Liver (tissue), 3 donors: ENCODE measurements around the gene ITPA.

Experiments used
- FOXA1 ChIP-seq: IDR thresholded peaks from 2 replicates; pipeline ENCODE4 v1.6.1; 2016; ENCODE audit warnings: antibody characterized with exemption
- GABPA ChIP-seq, 2 donors: IDR thresholded peaks in 1 of 2; conservative IDR thresholded peaks in 1 of 2; 2 replicates each; pipeline ENCODE4 v1.6.1; 2016; ENCODE audit warnings: antibody characterized with exemption in 2 of 2, mild to moderate bottlenecking in 1 of 2, moderate library complexity in 1 of 2
- JUND ChIP-seq, 2 donors: IDR thresholded peaks; 2 replicates each; pipeline ENCODE4 v1.6.1; 2016; ENCODE audit warnings: antibody characterized with exemption in 2 of 2
- SP1 ChIP-seq: IDR thresholded peaks from 2 replicates; pipeline ENCODE4 v1.6.1; 2018; ENCODE audit warnings: antibody characterized with exemption, mild to moderate bottlenecking
- TF ChIP-seq, protein P1 (sequence below): IDR thresholded peaks from 2 replicates; pipeline ENCODE4 v1.6.1; 2016; ENCODE audit warnings: antibody characterized with exemption
- TF ChIP-seq, protein P2 (sequence below): fragments of 150-350 bp; IDR thresholded peaks from 2 replicates; pipeline ENCODE4 v1.5.1; 2017; ENCODE audit warnings: improper control_type of control experiment, low read depth, low read length; ENCODE audit not compliant: missing input control
- TF ChIP-seq, protein P3 (sequence below): IDR thresholded peaks from 2 replicates; pipeline ENCODE4 v1.6.1; 2016; ENCODE audit warnings: antibody characterized with exemption, mild to moderate bottlenecking
- donor health status: healthy.
- donor health status: healthy.

DNA sequence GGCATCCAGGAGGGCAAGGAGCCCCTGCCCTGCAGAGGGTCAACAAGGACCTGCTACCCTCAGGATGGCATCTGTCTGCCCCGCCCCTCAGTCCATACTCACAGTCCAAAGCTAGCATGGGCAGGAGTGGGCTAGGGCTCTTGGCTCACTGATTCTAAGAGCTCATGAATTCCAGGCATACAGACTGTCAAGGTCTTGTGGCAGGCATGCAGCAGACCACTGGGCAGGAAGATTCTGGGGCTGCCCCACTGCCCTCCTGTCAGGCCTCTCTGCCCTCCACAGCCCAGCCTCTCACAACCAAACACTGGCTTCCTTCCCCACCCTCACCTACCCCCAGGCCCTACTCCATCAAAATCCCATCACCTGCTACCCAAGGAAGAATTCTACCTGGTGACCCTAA lies 35.3 kb downstream of the ITPA start:
- TF ChIP-seq, protein P1, sequence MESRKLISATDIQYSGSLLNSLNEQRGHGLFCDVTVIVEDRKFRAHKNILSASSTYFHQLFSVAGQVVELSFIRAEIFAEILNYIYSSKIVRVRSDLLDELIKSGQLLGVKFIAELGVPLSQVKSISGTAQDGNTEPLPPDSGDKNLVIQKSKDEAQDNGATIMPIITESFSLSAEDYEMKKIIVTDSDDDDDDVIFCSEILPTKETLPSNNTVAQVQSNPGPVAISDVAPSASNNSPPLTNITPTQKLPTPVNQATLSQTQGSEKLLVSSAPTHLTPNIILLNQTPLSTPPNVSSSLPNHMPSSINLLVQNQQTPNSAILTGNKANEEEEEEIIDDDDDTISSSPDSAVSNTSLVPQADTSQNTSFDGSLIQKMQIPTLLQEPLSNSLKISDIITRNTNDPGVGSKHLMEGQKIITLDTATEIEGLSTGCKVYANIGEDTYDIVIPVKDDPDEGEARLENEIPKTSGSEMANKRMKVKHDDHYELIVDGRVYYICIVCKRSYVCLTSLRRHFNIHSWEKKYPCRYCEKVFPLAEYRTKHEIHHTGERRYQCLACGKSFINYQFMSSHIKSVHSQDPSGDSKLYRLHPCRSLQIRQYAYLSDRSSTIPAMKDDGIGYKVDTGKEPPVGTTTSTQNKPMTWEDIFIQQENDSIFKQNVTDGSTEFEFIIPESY = no peak
- TF ChIP-seq GABPA (IDR thresholded peaks at IDR 0.05 in 1 of 2, conservative IDR thresholded peaks at IDR 0.05 in 1 of 2) (no peak), JUND (IDR thresholded peaks at IDR 0.05) (no peak), FOXA1 (no peak), SP1 (no peak)
- TF ChIP-seq, protein P2, sequence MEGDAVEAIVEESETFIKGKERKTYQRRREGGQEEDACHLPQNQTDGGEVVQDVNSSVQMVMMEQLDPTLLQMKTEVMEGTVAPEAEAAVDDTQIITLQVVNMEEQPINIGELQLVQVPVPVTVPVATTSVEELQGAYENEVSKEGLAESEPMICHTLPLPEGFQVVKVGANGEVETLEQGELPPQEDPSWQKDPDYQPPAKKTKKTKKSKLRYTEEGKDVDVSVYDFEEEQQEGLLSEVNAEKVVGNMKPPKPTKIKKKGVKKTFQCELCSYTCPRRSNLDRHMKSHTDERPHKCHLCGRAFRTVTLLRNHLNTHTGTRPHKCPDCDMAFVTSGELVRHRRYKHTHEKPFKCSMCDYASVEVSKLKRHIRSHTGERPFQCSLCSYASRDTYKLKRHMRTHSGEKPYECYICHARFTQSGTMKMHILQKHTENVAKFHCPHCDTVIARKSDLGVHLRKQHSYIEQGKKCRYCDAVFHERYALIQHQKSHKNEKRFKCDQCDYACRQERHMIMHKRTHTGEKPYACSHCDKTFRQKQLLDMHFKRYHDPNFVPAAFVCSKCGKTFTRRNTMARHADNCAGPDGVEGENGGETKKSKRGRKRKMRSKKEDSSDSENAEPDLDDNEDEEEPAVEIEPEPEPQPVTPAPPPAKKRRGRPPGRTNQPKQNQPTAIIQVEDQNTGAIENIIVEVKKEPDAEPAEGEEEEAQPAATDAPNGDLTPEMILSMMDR = no peak
- TF ChIP-seq, protein P3, sequence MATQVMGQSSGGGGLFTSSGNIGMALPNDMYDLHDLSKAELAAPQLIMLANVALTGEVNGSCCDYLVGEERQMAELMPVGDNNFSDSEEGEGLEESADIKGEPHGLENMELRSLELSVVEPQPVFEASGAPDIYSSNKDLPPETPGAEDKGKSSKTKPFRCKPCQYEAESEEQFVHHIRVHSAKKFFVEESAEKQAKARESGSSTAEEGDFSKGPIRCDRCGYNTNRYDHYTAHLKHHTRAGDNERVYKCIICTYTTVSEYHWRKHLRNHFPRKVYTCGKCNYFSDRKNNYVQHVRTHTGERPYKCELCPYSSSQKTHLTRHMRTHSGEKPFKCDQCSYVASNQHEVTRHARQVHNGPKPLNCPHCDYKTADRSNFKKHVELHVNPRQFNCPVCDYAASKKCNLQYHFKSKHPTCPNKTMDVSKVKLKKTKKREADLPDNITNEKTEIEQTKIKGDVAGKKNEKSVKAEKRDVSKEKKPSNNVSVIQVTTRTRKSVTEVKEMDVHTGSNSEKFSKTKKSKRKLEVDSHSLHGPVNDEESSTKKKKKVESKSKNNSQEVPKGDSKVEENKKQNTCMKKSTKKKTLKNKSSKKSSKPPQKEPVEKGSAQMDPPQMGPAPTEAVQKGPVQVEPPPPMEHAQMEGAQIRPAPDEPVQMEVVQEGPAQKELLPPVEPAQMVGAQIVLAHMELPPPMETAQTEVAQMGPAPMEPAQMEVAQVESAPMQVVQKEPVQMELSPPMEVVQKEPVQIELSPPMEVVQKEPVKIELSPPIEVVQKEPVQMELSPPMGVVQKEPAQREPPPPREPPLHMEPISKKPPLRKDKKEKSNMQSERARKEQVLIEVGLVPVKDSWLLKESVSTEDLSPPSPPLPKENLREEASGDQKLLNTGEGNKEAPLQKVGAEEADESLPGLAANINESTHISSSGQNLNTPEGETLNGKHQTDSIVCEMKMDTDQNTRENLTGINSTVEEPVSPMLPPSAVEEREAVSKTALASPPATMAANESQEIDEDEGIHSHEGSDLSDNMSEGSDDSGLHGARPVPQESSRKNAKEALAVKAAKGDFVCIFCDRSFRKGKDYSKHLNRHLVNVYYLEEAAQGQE = no peak
